SK-N-MC (cell line): ENCODE results near the gene LMOD1.

Source experiments
- EZH2 ChIP-seq: fragments of 200-600 bp; sonication (generic); IDR thresholded peaks from one replicate; pipeline ENCODE4 v1.6.1; 2017; ENCODE audit warnings: antibody characterized with exemption
- FOXP2 ChIP-seq: optimal IDR thresholded peaks from 2 replicates; pipeline ENCODE3; 2011; ENCODE audit warnings: mild to moderate bottlenecking, moderate library complexity; ENCODE audit not compliant: insufficient read depth; ENCODE audit errors: extremely low read length, control extremely low read depth
- POLR2AphosphoS5 ChIP-seq: IDR thresholded peaks from 2 replicates; pipeline ENCODE4 v1.6.1; 2012; ENCODE audit warnings: mild to moderate bottlenecking, low read depth, low read length, borderline replicate concordance

DNA sequence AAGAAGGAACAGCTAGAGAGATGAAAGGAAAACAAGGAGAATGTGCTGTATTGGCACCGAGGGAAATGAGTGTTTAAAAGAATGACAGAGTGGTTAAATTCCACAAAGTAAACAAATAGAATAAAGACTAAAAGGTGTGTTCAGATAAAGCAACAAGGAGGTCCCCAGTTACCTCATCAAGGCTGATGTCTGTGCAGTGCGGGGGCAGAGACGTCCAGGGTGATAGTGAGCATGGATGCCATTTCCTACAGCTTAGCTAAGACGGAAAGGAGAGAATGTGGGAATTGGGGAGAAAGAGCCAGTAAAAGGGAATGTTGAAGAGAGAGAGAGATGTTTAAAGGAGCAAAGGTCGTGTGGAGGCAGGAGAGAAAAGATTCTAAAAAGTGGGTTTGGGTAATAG, 15.5 kb downstream of the LMOD1 start:
- TF ChIP-seq POLR2AphosphoS5 = no peak
- no peak for TF ChIP-seq FOXP2
- no peak for TF ChIP-seq EZH2
